ENCODE measurements around the gene THEMIS.

The THEMIS gene

DNA sequence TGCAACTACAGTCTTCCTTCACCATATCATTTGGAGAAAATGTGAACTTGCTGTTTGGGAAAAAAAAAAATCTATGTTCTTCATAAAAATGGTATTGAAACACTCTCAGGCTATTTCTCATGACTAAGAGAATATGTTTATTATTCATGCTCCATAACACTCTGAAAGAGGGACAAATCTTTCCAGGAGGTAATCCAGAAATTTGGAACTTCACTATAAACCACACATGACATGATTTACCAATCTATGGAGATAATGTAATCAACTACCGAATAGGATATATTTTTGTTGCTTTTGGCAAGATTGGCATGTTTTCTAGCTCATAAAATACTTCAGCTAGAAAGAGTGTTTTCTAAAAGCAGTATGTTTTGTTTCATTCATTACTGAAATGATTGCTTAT is 56.3 kb downstream of the THEMIS start:
- Histone ChIP-seq H3K27ac (replicated peaks) (no peak overlapping the region), H3K27me3 (ENCODE audit: insufficient read depth, poor library complexity, severe bottlenecking) (no peaks in the 10 kb centered on the region), H3K4me3 (replicated peaks; ENCODE audit: insufficient read depth, low read length) (no peak overlapping the region)
- TF ChIP-seq GABPA (IDR thresholded peaks at IDR 0.05; ENCODE audit: low read depth) (no peak), POLR2AphosphoS5 (IDR thresholded peaks at IDR 0.05; ENCODE audit: low read depth) (no peak), SPI1 (IDR thresholded peaks at IDR 0.05; ENCODE audit: borderline replicate concordance, low read depth) (no peak)
- TF ChIP-seq, protein P1, sequence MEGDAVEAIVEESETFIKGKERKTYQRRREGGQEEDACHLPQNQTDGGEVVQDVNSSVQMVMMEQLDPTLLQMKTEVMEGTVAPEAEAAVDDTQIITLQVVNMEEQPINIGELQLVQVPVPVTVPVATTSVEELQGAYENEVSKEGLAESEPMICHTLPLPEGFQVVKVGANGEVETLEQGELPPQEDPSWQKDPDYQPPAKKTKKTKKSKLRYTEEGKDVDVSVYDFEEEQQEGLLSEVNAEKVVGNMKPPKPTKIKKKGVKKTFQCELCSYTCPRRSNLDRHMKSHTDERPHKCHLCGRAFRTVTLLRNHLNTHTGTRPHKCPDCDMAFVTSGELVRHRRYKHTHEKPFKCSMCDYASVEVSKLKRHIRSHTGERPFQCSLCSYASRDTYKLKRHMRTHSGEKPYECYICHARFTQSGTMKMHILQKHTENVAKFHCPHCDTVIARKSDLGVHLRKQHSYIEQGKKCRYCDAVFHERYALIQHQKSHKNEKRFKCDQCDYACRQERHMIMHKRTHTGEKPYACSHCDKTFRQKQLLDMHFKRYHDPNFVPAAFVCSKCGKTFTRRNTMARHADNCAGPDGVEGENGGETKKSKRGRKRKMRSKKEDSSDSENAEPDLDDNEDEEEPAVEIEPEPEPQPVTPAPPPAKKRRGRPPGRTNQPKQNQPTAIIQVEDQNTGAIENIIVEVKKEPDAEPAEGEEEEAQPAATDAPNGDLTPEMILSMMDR (IDR thresholded peaks at IDR 0.05; ENCODE audit: insufficient read depth, low read length) = no peak
- TF ChIP-seq, protein P2, sequence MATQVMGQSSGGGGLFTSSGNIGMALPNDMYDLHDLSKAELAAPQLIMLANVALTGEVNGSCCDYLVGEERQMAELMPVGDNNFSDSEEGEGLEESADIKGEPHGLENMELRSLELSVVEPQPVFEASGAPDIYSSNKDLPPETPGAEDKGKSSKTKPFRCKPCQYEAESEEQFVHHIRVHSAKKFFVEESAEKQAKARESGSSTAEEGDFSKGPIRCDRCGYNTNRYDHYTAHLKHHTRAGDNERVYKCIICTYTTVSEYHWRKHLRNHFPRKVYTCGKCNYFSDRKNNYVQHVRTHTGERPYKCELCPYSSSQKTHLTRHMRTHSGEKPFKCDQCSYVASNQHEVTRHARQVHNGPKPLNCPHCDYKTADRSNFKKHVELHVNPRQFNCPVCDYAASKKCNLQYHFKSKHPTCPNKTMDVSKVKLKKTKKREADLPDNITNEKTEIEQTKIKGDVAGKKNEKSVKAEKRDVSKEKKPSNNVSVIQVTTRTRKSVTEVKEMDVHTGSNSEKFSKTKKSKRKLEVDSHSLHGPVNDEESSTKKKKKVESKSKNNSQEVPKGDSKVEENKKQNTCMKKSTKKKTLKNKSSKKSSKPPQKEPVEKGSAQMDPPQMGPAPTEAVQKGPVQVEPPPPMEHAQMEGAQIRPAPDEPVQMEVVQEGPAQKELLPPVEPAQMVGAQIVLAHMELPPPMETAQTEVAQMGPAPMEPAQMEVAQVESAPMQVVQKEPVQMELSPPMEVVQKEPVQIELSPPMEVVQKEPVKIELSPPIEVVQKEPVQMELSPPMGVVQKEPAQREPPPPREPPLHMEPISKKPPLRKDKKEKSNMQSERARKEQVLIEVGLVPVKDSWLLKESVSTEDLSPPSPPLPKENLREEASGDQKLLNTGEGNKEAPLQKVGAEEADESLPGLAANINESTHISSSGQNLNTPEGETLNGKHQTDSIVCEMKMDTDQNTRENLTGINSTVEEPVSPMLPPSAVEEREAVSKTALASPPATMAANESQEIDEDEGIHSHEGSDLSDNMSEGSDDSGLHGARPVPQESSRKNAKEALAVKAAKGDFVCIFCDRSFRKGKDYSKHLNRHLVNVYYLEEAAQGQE (IDR thresholded peaks at IDR 0.05; ENCODE audit: insufficient replicate concordance, low read depth) = no peak
- no peak for DNase-seq (ENCODE audit: low read depth in 1 of 2, low spot score in 1 of 2)

DNA sequence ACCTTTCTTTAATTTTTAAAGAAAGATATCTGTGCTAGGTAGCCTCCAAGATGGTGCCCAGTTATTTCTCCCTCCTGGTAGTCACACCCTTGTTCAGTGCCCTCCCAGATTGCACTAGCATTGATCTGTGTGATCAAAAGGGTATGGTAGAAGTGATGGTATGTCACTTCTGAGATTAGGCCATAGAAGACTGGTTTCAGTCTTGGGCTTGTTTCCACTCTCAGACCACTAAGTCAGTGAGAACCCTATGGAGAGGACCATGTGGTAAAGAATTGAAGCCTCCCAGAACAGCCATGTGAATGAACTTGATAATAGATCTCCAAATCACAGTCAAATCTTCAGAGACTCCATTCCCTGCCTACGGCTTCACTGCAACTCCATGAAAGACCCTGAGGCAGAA is 57.3 kb downstream of the THEMIS start:
- Histone ChIP-seq H3K27me3 (ENCODE audit: insufficient read depth, poor library complexity, severe bottlenecking) (no peaks in the 10 kb centered on the region), H3K27ac (replicated peaks) (no peak overlapping the region), H3K4me3 (replicated peaks; ENCODE audit: insufficient read depth, low read length) (no peak overlapping the region)
- no peak for TF ChIP-seq GABPA (IDR thresholded peaks at IDR 0.05; ENCODE audit: low read depth)
- TF ChIP-seq, protein P2 (IDR thresholded peaks at IDR 0.05; ENCODE audit: insufficient replicate concordance, low read depth) = no peak
- TF ChIP-seq, protein P1 (IDR thresholded peaks at IDR 0.05; ENCODE audit: insufficient read depth, low read length) = no peak
- TF ChIP-seq POLR2AphosphoS5 (IDR thresholded peaks at IDR 0.05; ENCODE audit: low read depth) = no peak
- TF ChIP-seq SPI1 (IDR thresholded peaks at IDR 0.05; ENCODE audit: borderline replicate concordance, low read depth) = no peak
- DNase-seq (ENCODE audit: low read depth in 1 of 2, low spot score in 1 of 2) = no peak

DNA sequence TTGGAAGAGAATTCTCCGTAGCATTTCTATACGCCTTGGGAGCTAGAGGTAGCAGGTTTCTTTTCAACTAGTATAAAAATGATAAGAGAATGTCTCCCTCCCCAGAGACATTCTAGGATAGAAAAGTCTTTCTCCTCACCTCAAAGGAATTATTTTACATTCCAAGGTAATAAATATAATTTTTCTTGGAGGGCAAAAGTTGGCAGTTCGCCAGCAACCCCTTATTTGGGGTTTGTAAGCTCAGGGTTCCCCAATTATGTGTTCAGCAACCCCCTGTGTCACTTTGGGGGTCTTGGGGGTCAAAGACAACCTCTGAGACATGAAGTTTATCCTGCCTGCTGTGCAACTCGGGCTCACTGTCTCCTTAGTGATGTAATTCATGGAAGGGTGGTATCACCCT is 58.3 kb downstream of the THEMIS start:
- DNase-seq (ENCODE audit: low read depth in 1 of 2, low spot score in 1 of 2) = no peak
- Histone ChIP-seq H3K27me3 (ENCODE audit: insufficient read depth, poor library complexity, severe bottlenecking) (no peaks in the 10 kb centered on the region), H3K27ac (replicated peaks) (no peak overlapping the region), H3K4me3 (replicated peaks; ENCODE audit: insufficient read depth, low read length) (no peak overlapping the region)
- TF ChIP-seq, protein P2 (IDR thresholded peaks at IDR 0.05; ENCODE audit: insufficient replicate concordance, low read depth) = no peak
- TF ChIP-seq POLR2AphosphoS5 (IDR thresholded peaks at IDR 0.05; ENCODE audit: low read depth) = no peak
- TF ChIP-seq GABPA (IDR thresholded peaks at IDR 0.05; ENCODE audit: low read depth) = no peak
- no peak for TF ChIP-seq SPI1 (IDR thresholded peaks at IDR 0.05; ENCODE audit: borderline replicate concordance, low read depth)
- TF ChIP-seq, protein P1 (IDR thresholded peaks at IDR 0.05; ENCODE audit: insufficient read depth, low read length) = no peak

Measured in HL-60 (cell line).